Epithelial cell of esophagus (primary cell): ENCODE results near the gene BORCS8.
"Not testable (repeated sequence)": the region's sequence is repeated elsewhere in the genome, so short reads cannot be mapped to it uniquely, and the experiment has no call there.

Experiments
- DNase-seq: peaks from one replicate; pipeline ENCODE4 v3.0.0; 2010; ENCODE audit warnings: low read depth
- H3K4me3 ChIP-seq: 2 replicates; pipeline ENCODE4 v1.5.1; 2011; ENCODE audit warnings: mild to moderate bottlenecking, low read length, control low read depth
- CTCF ChIP-seq: IDR thresholded peaks from 2 replicates; pipeline ENCODE4 v1.5.1; 2011; ENCODE audit warnings: low read depth, mild to moderate bottlenecking, low read length, control low read depth, inconsistent platforms; ENCODE audit not compliant: insufficient read depth; ENCODE audit errors: missing control alignments

BORCS8 gene

GRCh38 chr19:19224150-19224851, 32.3 kb upstream of the BORCS8 start:
- no peak overlapping the region for H3K4me3 ChIP-seq
- no peak for TF ChIP-seq CTCF

GRCh38 chr19:19223636-19224035, 31.7 kb upstream of the BORCS8 start:
- no peak overlapping the region for H3K4me3 ChIP-seq
- DNase-seq, result no peak
- no peak for TF ChIP-seq CTCF

More at GRCh38 chr19:19224150-19224851, 32.3 kb upstream of the BORCS8 start:
- DNase-seq, result no peak

GRCh38 chr19:19223060-19223459, 31.1 kb upstream of the BORCS8 start:
- no peak for DNase-seq
- TF ChIP-seq CTCF, result no peak
- no peak overlapping the region for H3K4me3 ChIP-seq

GRCh38 chr19:19221000-19221399, 29.0 kb upstream of the BORCS8 start:
- not testable (repeated sequence) for DNase-seq

GRCh38 chr19:19218911-19219310, 27.0 kb upstream of the BORCS8 start:
- no peak overlapping the region for H3K4me3 ChIP-seq
- no peak for DNase-seq
- no peak for TF ChIP-seq CTCF

More at GRCh38 chr19:19221000-19221399, 29.0 kb upstream of the BORCS8 start:
- H3K4me3 ChIP-seq, result not testable (repeated sequence)

GRCh38 chr19:19217099-19217498, 25.1 kb upstream of the BORCS8 start:
- no peak for TF ChIP-seq CTCF
- DNase-seq, result no peak

GRCh38 chr19:19215792-19216191, 23.8 kb upstream of the BORCS8 start:
- no peak for DNase-seq
- TF ChIP-seq CTCF, result no peak
- H3K4me3 ChIP-seq, result no peak overlapping the region

More at GRCh38 chr19:19217099-19217498, 25.1 kb upstream of the BORCS8 start:
- no peak overlapping the region for H3K4me3 ChIP-seq

- DNase-seq, result peak; percentile 48
- no peak for TF ChIP-seq CTCF
- no peak overlapping the region for H3K4me3 ChIP-seq
Observed at GRCh38 chr19:19214892-19215291, 22.9 kb upstream of the BORCS8 start.
